GM13977 (cell line): ENCODE results near the gene MFNG.

Experiments
- DNase-seq: peaks from one replicate; pipeline ENCODE4 v3.0.0; 2012; ENCODE audit warnings: low spot score
- CTCF ChIP-seq: IDR thresholded peaks from 2 replicates; pipeline ENCODE4 v1.5.1; 2012; ENCODE audit warnings: mild to moderate bottlenecking, control low read depth; ENCODE audit not compliant: insufficient read depth; ENCODE audit errors: extremely low read depth, missing control alignments
- in situ Hi-C: fragments of 300-500 bp; cut with MboI; formaldehyde crosslinking; loops from one replicate; pipeline ENCODE4 v1.12.0; 2022; ENCODE audit warnings: low sequenced_read_pairs, low pct_unique_long_range_greater_than_20kb, mixed read lengths, inconsistent platforms; ENCODE audit not compliant: unreplicated experiment

The MFNG gene

DNA sequence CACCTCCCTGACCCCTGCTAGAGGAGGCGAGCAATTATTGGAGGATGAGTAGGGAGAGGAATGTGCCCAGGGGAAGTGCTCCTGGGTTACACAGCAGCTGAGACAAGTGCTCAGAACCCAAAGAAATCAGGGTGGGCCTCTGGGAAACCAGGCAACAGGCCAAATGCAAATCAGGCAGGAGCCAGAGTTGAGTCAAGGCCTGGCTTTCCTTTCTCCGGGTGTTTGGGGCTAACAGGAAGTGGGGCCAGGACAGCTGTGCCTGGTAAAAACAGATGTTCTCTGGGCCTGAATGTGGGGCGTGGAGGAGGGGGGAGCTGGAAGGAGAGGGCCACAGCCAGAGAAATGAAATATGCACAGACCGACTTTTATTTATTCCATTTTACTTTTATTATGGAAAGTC lies 22.0 kb downstream of the MFNG start:
- TF ChIP-seq CTCF, result no peak
- peak; percentile 62 for DNase-seq
- in situ Hi-C loops, result no loop called here

DNA sequence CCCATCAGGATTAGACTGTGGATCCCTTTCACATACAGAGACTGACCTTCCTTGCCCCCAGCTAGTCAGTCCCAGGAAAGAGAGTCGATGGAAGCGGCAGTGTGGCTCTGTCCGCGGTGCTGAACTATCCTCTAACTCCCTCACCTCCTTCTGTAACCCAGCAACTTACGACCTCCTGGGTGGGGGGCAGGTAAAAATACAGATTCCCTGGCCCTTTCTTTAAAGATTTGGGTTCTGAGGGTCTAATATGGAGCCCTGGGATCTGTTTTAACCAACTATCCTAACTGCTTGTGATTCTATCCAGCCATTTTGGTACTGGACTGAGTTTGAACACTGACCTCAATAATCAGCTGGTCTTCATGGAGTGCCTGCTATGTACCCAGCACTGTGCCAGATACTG lies 23.2 kb downstream of the MFNG start:
- TF ChIP-seq CTCF, result no peak
- no peak for DNase-seq
- in situ Hi-C loops, result no loop called here

DNA sequence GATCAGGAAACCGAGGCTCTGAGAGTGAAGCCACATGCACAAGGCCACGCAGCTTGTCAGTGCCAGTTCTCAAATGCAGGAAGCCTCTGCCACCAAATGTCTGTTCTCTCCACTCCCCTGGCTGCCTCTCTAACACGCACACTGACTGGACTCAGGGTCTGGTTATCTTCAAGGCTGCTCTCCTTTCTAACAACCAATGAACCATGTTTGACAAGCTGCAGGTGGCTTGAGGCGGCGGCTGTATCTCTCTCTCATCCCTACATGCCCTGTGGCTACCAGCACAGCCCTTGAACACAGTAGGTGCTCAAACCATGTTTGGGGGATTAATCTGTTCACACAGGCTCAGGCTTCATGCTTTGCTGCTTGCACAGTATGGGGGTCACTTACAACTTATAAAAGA lies 23.7 kb downstream of the MFNG start:
- in situ Hi-C loops, result no loop called here
- TF ChIP-seq CTCF, result no peak
- no peak for DNase-seq

DNA sequence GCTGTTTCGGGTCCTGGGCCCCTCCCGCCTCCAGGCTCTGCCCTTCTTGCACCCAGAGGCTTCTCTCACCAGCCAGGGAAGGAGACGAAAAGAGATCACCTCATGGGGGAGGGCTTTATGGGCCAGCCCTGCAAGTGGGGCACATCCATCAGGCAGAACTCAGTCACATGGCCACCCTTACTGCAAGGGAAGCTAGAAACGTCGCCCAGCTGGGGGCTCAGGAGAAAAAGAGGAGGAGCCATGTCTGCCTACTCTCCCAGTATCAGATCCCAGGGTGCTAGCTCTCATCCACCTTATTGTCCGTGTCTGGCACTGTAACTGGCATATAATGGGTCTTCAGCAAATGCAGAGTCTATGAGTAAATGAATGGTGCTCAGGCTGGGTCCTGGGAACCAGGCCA lies 24.2 kb downstream of the MFNG start:
- DNase-seq, result no peak
- in situ Hi-C loops, result no loop called here
- no peak for TF ChIP-seq CTCF

GRCh38 chr22:37460684-37461083 lies 25.5 kb downstream of the MFNG start:
- no peak for TF ChIP-seq CTCF
- no peak for DNase-seq
- in situ Hi-C loops, result no loop called here

DNA sequence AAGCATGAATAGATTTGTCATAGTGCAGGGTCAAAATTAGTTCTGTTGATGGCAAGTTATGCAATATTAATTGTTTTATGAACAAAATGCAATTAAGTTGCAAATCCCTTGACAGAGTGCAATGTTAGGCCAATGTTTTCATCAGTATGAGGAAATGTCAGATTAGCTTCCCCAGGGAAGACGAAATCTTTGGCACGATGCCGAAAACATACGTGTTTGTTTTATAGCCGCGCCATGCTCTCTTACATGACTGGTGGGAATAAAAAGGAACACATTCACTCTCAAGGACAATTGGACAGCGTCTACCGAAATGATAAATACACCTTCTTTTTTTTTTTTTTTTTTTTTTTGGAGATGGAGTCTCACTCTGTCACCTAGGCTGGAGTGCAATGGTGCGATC lies 27.0 kb downstream of the MFNG start:
- in situ Hi-C loops, result no loop called here
- no peak for TF ChIP-seq CTCF
- no peak for DNase-seq
